ENCODE measurements around the gene FHIP2A. TPM values are rescaled to one million over a fixed set of nuclear protein-coding genes. Genes with fewer than 3 reads are reported as not detected.
A peak's percentile ranks its signal among the peaks of the same experiment; 100 is the strongest.

FHIP2A gene
- total RNA-seq, 1 experiment from 2014 or later = 20.7 TPM

DNA sequence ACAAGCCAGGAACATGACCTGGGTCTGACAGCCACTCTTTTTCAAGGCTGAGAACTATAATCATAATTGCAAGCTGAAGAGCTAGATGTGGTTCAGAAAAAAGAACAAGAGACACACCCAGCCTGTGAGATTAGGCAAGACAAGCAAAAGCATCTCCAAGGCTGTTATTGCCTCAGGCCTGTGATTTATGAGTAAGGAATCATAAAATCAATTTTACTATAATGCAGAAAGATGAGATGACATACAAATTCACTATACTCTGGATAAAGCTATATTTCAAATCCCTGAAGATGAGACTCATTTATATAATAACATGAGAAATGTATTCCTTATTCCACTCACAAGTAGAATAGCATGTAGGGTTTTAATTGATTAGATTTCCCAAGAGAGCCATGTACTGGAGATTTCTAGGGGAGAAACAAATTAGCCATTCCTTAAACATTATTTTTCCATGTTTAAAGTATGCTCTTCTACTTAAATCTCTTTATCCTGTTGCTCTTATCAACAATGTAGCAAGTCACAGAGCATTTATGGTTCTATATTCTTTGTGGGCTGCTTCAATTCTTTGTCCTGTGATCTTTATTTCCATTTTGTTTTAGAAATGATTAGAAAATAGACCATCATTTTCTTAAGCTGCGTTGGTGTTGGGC lies 47.4 kb downstream of the FHIP2A start (continued):
- TF ChIP-seq EZH2 (IDR thresholded peaks at IDR 0.05) (no peak), ZNF274 (IDR thresholded peaks at IDR 0.05; ENCODE audit: low read depth, low read length) (no peak), TCF7L2 (IDR thresholded peaks at IDR 0.05; ENCODE audit: borderline replicate concordance, extremely low read depth, insufficient read depth, insufficient read length) (no peak)
- TF ChIP-seq, protein P1, sequence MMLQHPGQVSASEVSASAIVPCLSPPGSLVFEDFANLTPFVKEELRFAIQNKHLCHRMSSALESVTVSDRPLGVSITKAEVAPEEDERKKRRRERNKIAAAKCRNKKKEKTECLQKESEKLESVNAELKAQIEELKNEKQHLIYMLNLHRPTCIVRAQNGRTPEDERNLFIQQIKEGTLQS (IDR thresholded peaks at IDR 0.05) = no peak
- TF ChIP-seq, protein P2, sequence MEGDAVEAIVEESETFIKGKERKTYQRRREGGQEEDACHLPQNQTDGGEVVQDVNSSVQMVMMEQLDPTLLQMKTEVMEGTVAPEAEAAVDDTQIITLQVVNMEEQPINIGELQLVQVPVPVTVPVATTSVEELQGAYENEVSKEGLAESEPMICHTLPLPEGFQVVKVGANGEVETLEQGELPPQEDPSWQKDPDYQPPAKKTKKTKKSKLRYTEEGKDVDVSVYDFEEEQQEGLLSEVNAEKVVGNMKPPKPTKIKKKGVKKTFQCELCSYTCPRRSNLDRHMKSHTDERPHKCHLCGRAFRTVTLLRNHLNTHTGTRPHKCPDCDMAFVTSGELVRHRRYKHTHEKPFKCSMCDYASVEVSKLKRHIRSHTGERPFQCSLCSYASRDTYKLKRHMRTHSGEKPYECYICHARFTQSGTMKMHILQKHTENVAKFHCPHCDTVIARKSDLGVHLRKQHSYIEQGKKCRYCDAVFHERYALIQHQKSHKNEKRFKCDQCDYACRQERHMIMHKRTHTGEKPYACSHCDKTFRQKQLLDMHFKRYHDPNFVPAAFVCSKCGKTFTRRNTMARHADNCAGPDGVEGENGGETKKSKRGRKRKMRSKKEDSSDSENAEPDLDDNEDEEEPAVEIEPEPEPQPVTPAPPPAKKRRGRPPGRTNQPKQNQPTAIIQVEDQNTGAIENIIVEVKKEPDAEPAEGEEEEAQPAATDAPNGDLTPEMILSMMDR (IDR thresholded peaks at IDR 0.05 in 2 of 3, conservative IDR thresholded peaks at IDR 0.05 in 1 of 3; ENCODE audit: borderline replicate concordance in 1 of 3, insufficient read depth in 1 of 3, low read depth in 2 of 3, low read length in 2 of 3) = no peak

DNA sequence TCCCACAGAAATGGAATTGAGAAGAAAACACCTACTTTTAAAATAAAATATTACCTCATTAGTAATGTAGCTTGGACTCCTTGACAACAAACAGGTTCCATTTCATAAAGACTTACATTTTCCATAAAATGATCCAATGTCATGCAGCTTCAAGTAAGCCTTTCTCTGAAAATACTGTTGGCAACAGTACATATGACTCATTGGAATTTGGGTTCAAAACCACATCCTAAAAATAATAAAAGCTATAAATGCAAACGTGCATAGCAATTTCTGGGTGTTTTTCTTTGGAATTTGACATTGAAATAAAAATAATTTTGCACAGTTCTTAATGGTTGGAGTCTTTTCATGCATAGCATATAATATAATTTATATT lies 47.9 kb downstream of the FHIP2A start:
- H3K4me1 ChIP-seq (ENCODE audit: control insufficient read depth in 1 of 2, insufficient read depth in 2 of 2, low read length in 2 of 2) = peaks cover 9 to 14% of the 10 kb centered on the region in 2 experiments
- no peaks in the 10 kb centered on the region for H3K27me3 ChIP-seq (ENCODE audit: insufficient read depth, low read length)
- ChIA-PET POLR2A (interaction anchor here (0.6 kb wide), 1 partner anchor 10 kb away, joined by 3 read pairs; no protein-coding TSS in a partner anchor), CTCF (interaction anchor here (0.9 to 3.1 kb wide), 3 partner anchors 8 to 261 kb away, joined by 3 to 27 read pairs (median 7); no protein-coding TSS in a partner anchor), RAD21 (ENCODE audit: low non-redundant PET in 1 of 2, low total read pairs in 2 of 2, uncharacterized antibody in 2 of 2, unreplicated experiment in 2 of 2) (no interaction called here)
- no peaks in the 10 kb centered on the region for H3K9me3 ChIP-seq (ENCODE audit: control insufficient read depth in 1 of 2, insufficient read depth in 1 of 2, low read depth in 1 of 2, low read length in 2 of 2)
- H4K20me1 ChIP-seq (ENCODE audit: insufficient read depth) = no peaks in the 10 kb centered on the region
- no peaks in the 10 kb centered on the region for H3K79me2 ChIP-seq (ENCODE audit: insufficient read depth, low read length)
- BruUV-seq (replicated peaks) = no TSS peak
- no peaks in the 10 kb centered on the region for H3K9me2 ChIP-seq (ENCODE audit: insufficient read depth)
- H3K9ac ChIP-seq (ENCODE audit: low read length) = no peak overlapping the region
- H3K4me3 ChIP-seq (replicated peaks in 1 of 2; ENCODE audit: low read depth in 1 of 2, low read length in 2 of 2) = no peak overlapping the region
- H3K27ac ChIP-seq (ENCODE audit: low read depth, low read length) = no peak overlapping the region
- H2AFZ ChIP-seq (ENCODE audit: low read depth, low read length, poor library complexity, severe bottlenecking) = no peak overlapping the region
- peak overlapping the region; percentile 4; the same call in 1 of the 2 replicates for H3K4me2 ChIP-seq (ENCODE audit: low read length)
- no peaks in the 10 kb centered on the region; a peak in 1 of 4 replicates for H3K36me3 ChIP-seq (ENCODE audit: control insufficient read depth in 1 of 2, insufficient read depth in 2 of 2, low read length in 2 of 2)
- ATAC-seq = no peak
- no peak for DNase-seq (ENCODE audit: low read depth, low spot score)
- intact Hi-C loops (cut with micrococcal nuclease) = no loop called here
- TF ChIP-seq FOSL1 (IDR thresholded peaks at IDR 0.05; ENCODE audit: low read depth) = peak; percentile 44; the same call in 1 of the 2 replicates
- TF ChIP-seq EZH2phosphoT487 (IDR thresholded peaks at IDR 0.05; ENCODE audit: borderline replicate concordance) = no peak
- no peak for TF ChIP-seq EGR1 (IDR thresholded peaks at IDR 0.05; ENCODE audit: low read depth)
- no peak for TF ChIP-seq SRF (IDR thresholded peaks at IDR 0.05; ENCODE audit: low read depth)
- TF ChIP-seq CBX3 (IDR thresholded peaks at IDR 0.05; ENCODE audit: low read depth) = no peak
- no peak for TF ChIP-seq SP1 (IDR thresholded peaks at IDR 0.05; ENCODE audit: low read depth)
